Activated CD8-positive, alpha-beta memory T cell treated with anti-CD3 and anti-CD28 coated beads for 1 hour (primary cell): ENCODE data around the gene OBSCN.
"Not testable (repeated sequence)": the region's sequence is repeated elsewhere in the genome, so short reads cannot be mapped to it uniquely, and the experiment has no call there.

Source experiments
- DNase-seq, 2 donors: peaks; one replicate each; pipeline ENCODE4 v3.0.0-alpha.2; 2020; ENCODE audit warnings: low read depth in 1 of 2; ENCODE audit errors: extremely low read depth in 1 of 2

The OBSCN gene

DNA sequence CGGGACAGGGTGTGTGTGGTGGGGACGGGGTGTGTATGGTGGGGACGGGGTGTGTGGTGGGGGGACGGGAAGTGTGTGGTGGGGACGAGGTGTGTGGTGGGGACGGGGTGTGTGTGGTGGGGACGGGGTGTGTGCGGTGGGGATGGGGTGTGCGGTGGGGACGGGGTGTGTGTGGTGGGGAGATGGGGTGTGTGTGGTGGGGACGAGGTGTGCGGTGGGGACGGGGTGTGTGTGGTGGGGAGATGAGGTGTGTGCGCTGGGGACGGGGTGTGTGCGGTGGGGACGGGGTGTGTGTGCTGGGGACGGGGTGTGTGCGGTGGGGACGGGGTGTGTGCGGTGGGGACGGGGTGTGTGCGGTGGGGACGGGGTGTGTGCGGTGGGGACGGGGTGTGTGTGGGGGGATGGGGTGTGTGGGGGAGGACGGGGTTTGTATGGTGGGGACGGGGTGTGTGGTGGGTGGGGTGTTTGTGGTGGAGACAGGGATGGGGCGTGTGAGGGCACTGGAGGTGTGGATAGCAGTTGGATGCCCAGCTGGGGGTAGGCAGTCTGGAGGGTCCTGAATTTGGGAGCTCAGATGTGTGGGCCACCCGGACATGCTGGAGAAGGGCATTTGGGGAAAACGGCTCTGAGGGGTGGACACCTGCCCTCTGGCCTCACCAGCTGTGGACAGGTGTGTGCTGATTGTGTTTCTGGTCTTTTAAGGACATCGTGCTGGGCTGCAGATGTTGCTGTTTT lies 25.4 kb upstream of the OBSCN start:
- DNase-seq = no peak

DNA sequence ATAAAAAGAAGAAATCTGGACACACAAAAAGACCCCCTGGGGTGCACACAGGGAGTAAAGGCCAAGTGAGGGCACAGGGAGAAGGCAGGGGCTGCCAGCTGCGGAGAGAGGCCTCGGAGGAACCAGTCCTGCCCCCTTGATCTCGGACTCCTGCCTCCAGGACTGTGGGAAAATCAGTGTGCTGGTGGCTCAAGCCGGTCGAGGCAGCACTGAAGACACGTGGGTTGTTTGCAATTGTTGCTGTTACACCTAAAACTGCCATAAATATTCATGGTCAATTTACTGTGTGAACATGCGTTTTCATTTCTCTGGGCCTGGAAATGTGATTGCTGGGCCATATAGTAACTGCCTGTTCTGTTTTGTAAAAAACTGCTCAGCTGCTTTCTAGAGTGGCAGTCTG lies 23.7 kb upstream of the OBSCN start:
- no peak for DNase-seq

DNA sequence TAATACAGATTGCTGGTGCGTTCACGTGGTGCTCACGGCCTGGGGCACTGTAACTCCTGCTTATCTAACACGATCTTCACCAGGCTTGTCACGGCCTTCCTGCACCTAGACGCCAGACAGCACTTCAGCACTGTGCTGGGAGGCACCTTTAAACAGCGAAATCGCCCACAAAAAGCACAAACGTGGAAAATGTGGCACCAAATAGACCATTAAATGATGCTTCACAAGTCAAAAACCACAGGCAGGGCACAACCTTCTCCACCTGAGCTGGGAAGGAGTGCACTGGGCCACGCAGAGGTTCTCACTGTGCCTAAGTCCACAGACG lies 22.2 kb upstream of the OBSCN start:
- no peak for DNase-seq

DNA sequence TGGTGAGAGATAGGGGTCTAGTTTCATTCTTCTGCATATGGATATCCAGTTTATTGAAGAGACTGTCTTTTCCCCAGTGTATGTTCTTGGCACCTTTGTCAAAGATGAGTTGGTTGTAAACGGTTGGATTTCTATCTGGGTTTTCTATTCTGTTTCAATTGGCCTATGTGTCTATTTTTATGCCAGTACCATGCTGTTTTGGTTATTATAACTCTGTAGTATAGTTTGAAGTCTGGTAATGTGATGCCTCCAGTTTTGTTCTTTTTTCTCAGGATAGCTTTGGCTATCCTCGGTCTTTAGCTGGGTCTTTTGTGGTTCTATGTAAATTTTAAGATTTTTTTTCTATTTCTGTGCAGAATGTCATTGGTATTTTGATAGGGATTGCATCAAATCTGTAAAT lies 19.6 kb upstream of the OBSCN start:
- not testable (repeated sequence) for DNase-seq

DNA sequence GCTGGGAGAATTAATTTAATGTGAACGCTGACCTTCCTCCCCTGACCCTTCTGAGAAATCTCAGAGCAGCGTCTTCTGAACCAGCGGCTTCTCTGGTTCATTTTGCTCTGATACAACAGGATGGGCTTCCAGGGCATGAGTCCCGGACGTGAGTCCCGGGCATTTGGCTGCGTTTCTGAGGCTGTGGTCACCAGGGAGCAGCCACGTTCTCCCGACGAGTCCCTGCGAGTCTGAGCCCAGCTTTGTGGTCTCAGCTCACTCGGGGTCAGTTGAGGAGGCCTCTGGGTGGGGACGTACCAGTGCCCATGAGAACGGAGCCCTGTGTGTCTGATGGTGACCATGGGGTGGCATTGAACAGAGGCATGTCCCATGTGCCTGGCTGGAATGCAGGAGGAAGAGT lies 17.7 kb upstream of the OBSCN start:
- DNase-seq = no peak

DNA sequence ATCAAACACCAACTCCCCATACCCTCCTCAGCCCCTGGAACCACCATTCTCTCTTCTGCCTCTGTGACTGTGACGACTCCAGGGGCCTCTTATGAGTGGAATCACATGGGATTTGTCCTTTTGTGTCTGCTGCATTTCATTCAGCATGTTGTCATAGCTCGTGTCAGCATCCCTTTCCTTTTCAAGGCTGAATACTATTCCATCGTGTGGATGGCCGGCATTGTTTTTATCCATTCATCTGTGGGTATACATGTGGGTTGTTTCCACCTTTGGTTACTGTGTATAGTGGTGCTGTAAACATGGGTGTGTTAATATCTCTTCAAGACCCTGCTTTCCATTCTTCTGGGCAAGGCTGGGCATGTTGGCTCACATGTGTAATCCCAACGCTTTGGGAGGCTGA lies 17.1 kb upstream of the OBSCN start:
- no peak for DNase-seq

DNA sequence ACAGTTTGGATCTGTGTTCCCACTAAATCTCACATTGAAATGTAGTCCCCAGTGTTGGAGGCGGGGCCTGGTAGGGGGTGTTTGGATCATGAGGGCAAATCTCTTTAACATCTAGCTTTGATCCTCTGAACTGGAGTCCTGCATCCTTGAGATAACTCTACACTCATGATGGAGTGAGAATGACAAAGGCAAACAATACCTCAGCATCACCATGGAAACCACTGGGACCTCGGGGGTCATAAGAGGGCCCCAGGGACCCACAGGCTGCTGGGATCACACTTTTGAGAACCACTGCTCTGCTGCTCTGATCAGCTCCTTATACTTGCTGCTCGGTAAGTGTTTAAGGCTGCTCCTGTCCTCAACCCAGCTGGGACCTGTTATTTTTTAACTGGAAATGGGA lies 13.4 kb upstream of the OBSCN start:
- DNase-seq = no peak

DNA sequence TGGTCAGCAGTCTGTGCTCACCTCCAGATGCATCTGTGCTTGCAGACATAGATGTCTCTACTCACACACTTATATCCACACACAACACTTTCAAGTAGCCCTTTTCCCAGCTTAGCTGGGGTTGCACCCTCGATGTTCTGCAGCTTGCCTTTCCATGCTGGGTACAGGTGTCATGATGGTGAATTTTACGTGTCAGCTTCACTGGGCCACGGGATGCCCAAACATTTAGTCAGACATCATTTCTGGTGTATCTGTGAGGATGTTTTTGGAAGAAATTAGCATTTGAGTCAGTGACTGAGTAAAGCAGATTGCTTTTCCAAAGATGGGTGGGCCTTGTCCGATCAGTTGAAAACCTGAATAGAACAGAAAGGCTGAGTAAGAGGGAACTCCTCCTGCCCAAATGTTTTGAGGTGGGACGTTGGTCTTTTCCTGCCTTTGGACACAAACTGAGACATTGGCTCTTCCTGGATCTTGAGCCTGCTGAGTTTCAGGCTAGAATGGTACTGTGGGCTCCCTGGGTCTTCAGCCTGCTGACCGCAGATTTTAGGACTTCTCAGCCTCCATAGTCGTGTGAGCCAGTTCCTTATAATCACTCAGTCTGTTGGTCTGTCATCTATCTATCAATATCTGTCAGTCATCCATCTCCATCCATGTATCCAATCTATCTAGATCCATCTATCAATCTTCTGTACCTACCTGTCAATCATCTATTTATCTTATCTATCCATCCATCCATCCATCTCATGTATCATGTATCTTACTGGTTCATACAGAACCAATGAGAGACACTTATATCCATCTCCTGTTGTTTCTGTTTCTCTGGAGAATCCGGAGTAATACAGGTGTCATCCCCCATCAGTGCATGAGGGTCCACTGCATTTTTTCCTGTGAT lies 12.7 kb upstream of the OBSCN start:
- DNase-seq = no peak

DNA sequence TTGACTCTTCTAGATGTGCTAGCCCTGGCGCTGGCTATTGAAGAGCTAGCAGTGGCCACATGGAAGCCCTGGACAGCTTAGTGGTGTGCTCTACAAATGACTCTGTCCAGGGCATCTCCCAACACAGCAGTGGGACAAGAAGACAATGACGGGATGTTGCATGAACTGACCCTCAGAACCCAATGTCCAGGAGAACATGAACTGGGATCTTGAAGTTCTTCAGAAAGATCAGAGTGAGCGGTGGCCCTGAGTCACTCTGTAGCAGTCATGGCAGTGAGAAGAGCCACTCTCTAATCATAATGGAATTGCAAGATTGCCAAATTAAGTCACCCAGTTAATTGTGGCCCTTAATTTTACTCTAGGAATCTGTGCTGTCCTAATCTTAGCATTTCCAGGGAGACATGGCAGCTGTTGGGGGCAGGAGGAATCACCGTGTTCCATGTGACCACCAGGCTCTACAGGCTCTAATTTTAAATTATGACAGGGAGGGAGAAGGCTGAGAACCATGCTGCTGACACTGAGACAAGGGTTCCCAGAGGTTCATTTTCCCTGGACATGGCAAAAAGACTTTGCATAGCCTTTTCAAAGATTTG lies 10.2 kb upstream of the OBSCN start:
- DNase-seq = no peak

DNA sequence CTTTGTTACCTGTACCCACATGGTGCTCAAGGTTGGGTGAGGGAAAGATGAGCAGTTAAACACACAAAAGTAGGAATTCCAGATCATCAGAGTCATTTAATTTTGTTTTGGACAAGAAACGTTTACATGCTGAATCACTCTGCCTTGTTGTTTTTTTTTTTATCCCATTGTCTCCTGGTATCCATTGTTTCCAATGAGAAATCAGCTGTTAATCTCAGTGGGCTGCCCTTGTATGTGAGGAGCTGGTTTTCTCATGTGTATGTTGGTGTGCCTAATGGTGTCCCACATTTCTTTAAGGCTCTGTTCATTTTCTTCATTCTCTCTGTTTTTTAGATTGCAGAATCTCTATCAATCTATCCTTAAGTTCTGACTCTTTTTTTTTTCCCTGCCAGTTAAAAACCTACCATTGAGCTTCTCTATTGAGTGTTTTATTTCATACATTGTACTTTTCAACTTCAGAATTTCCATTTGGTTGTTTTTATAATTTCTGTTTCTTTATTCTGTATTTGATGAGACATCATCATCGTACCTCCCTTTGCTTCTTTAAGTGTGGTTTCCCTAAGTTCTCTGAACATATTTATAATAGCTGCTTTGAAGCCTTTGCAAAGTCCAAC lies 8.8 kb upstream of the OBSCN start:
- DNase-seq = no peak

DNA sequence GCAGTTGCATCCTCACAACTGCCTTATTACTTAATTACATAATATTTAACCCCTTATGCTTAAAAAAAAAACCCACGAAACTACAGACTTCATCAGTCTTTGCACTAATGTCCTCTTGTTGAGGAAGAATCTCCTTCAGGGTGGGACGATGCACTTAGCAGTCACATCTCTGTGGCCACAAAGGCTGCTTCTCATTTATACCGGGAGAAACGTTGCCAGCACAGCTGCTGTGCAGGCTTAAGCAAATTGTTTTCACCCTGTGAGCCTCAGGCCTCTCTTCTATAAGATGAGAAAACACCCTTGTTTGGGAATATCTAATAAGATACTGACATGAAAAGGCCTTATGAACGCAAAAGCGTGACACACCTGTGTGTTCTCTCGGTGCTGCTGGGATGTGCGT lies 2.9 kb upstream of the OBSCN start:
- DNase-seq = no peak

DNA sequence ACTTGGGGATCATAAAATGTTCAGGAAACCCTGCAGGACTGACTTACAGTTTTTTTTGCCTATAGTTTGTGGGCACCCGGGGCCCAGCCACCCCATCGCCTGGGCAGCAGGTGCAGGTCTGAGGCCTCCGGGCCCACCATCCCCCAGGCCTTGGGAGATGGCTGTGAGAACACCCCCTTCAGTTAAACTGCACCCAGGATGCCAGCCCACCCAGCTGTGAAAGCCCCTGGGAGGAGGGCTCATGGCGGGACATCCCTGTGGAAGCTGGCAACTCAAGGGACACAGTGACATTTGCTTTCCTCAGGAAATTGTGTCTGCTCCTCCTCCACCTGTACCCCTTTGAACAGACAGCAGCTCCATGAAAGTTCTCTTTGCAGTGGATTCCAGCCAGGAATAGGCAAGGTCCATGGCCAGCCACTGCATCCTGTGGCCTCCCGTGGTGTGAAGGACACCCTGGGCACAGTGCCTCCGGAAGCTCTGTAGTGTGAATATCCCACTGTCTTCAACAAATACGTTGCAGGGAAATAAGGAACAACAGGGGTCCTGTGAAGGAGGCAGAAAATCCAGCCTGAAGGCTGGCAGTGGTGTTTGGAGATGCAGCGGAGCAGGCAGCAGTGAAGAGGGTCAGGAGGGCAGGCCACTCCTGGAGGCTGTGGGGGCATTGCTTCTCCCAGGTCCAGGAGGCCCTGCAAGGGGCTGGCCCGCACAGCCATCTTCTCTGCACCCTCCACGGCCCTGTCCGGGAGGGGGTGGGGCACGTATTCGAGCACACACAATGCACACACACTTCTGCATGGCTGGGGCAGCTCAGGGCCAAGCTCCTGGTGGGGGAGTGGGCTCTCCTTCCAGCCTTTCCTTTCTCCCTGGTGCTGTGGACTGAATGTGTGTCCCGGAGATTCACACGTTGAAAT lies 2.1 kb upstream of the OBSCN start:
- no peak for DNase-seq

DNA sequence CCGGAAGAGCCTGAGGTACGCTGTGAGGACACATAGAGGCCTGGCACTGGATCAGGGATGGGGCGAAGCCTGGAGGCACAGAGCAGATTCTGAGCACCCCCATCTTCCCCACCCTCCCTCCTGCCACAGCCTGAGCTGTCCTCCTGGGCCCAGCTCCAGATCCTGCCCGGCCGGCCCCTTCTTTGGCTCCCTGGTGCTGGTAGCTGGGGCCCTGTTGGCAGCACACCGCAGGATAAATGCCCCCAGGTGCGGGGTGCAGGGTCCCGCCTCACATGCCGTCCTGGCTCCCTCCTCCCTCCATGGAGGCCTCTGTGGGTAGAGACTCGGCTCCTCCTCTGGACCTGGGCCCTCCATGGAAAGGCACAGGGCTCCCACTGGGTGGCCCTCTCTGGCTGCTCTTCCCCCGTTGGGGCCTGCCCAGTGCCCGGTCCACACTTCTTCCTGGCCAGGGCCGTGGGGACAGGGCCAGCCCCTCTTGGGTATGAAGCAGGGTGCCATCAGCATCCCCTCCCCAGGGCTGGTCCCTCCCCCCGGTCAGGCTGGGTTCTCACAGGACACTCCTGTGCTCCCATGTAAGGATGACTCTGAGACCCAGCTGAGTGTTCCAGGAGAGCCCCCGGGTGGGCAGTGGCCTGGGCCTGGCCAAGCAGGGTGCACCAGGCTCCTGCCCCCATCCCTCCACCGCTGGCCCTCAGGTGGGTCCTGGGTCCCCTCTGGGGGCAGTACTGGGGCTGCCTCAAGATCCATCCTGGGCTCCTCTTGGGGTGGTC lies 1.1 kb upstream of the OBSCN start:
- no peak for DNase-seq

DNA sequence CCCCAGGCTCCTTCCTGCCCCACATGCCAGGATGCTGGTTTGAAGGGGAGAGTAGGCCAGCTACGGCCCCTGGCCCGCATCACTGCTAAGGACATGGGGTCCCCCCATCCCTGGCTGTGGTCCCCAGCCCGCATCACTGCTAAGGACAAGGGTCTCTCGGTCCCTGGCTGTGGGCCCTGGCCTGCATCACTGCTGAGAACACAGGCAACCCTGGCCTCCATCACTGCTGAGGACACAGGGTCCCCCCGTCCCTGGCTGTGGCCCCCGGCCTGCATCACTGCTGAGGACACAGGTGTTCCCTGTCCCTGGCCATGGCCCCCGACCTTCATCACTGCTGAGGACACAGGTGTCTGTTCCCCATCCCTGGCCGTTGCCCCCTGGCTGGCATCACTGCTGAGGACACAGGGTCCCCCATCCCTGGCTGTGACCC lies 448 bp upstream of the OBSCN start:
- DNase-seq = no peak

DNA sequence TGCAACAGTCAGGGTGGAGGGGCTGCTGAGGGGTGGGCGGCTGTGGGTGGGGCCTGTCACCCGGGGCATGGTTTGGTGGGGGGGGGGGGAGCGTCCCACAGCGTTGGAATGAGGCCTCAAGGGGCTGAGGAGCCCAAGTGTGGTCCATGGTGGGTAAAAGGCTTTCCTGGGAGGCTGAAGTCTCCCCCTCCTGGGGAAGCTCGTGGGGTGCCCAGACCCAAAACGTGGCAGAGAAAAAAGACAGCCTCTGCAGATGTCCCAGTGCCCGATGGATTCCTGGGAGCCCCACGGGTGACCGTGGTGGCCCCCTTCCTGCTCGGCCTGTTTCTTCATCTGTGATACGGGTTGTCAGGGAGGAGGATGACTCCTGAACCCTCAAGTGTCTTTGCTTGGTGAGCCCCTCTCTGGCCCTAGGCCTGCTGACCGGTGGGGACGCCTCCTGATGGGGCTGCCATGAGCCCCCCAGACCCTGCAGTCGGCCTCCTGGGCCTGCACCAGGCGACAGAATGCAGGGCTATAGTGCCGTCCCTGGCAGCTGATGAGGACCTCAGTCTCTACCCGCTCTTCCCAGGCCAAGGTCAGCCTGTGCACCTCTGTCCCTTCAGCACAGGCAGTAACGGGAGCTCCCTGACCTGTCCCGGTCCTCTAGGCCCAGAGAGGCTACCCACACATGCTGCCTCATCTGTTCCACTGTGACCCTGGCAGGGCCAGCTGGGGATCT lies 1.1 kb downstream of the OBSCN start:
- no peak for DNase-seq

DNA sequence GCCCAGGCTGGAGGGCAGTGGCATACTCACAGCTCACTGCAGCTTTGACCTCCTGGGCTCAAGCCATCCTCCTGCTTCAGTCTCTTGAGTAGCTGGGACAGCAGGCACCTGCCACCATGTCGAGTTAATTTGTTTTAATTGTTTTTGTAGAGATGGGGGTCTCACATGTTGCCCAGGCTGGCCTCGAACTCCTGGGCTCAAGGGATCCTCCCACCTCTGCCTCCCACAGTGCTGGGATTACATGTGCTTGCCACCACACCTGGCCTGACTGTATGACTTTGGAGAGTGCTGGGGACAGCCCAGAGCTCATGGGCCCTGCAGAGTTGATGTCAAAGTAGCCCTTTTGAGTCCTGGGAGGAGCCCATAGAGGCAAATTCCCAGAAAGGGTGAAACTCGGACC lies 1.8 kb downstream of the OBSCN start:
- DNase-seq = no peak

DNA sequence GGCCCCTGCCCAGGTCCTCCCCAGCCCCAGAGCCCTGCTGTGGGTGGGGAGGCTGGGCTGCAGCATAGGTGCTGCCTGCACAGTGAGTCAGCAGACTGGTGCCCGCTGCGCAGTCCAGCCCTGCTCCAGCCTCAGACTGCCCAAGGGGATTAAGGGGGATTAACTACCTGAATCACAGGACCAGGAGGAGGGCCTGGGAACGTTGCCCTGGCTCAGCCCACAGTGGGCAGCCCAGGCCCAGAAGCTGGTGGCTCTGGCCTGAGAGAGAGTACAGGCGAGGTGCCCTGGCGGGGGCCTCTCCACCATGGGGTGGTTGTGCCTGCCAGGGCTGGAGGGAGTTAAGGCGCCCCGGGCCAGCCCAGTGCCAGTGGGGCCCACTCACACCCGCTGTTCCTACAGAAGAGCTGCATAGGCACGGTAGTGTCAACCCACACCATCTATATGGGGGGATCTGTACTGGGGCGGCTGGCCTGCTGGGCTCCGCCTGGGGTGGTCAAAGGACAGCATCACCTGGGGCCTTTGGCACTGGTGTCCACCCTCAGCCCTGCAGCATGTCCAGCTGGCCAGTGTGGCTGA lies 2.3 kb downstream of the OBSCN start:
- no peak for DNase-seq

DNA sequence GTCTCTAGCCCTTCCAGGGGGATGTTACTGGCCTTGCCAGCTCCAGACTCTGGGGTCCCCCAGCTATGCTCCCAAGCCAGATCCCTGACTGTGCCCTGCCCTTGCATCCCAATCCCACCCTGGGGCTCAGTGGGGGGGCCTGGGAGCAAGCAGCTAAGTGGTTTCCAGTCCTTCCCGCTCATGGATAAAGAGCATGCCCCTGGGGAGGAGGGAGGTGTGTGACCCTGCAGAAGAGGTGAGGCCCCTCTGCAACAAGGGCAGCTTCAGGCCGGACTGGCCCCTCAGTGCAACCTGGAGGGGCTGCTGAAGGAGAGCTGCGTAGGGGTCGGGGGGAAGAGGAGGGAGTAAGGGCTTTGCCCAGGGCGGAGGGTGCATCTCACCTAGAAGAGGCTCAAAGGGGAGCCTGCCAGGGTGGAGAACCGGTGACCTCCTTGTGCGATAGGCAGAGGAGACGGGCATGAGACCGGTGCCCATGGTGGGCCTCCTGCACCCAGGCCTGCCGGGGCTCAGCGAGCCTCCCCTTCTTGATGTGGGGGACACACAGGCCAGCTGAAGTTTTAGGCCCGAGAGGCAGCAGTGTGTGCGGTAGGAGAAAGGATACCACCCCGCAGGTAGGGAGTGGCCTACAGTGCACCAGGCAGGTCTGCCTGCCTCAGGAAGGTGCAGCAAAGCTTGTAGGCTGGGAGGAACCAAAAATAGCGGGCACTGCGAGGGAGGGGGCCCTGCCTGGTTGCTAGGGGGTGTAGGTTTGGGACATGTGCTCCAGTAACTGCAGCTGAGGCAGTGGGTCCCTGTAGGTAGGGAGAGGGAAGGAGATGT lies 3.1 kb downstream of the OBSCN start:
- no peak for DNase-seq
